ENCODE results near the gene ATG5. TPM values are rescaled to one million over a fixed set of nuclear protein-coding genes. Genes with fewer than 3 reads are reported as not detected.
A peak's percentile ranks its signal among the peaks of the same experiment; 100 is the strongest.
"Not testable (repeated sequence)": the region's sequence is repeated elsewhere in the genome, so short reads cannot be mapped to it uniquely, and the experiment has no call there.

ATG5 gene
- polyA plus RNA-seq, 3 donors = 15.0 to 31.4 (median 29.9) TPM

GRCh38 chr6:106259748-106260147, 65.8 kb downstream of the ATG5 start:
- H3K9me3 Mint-ChIP-seq; H3K27me3 ChIP-seq (ENCODE audit: control insufficient read depth in 2 of 2, insufficient read depth in 2 of 2, low read length in 2 of 2); H3K27ac ChIP-seq (ENCODE audit: low read depth in 1 of 2, low read length in 2 of 2); intact Hi-C loops (cut with micrococcal nuclease); H3K4me3 ChIP-seq (replicated peaks in 1 of 3; ENCODE audit: low read depth in 2 of 3, low read length in 3 of 3); DNase-seq; H3K4me1 Mint-ChIP-seq; H3K79me2 ChIP-seq (ENCODE audit: insufficient read depth, low read length); H2AFZ ChIP-seq (ENCODE audit: insufficient read depth, low read depth, low read length, poor library complexity, severe bottlenecking); H3K9ac ChIP-seq (ENCODE audit: insufficient read depth, low read length, poor library complexity, severe bottlenecking); H3K4me2 ChIP-seq (replicated peaks; ENCODE audit: extremely low read depth, low read length, poor library complexity, severe bottlenecking); H3K9me3 ChIP-seq (replicated peaks in 1 of 2; ENCODE audit: control insufficient read depth in 1 of 2, insufficient read depth in 1 of 2, low read length in 2 of 2); H3K4me1 ChIP-seq (ENCODE audit: control insufficient read depth in 1 of 2, insufficient read depth in 2 of 2, low read length in 2 of 2); H3K27me3 Mint-ChIP-seq (ENCODE audit: low read depth in 3 of 3); H3K4me3 Mint-ChIP-seq: not testable (repeated sequence)
- H3K36me3 Mint-ChIP-seq = peaks cover 20 to 28% of the 10 kb centered on the region in 2 donors
- H3K27ac Mint-ChIP-seq = peak overlapping the region in 1 of 7 donors; percentile 46
- H3K36me3 ChIP-seq (replicated peaks in 1 of 2; ENCODE audit: control insufficient read depth in 1 of 2, insufficient read depth in 2 of 2, low read length in 2 of 2) = peaks cover 6 to 21% of the 10 kb centered on the region in 2 donors
- peaks cover 41% of the 10 kb centered on the region for H4K20me1 ChIP-seq (ENCODE audit: insufficient read depth, low read length)
- no CpG with 5 or more reads among the region's 2 CpGs for WGBS (ENCODE audit: insufficient coverage)

- Mint-ChIP-seq H3K36me3 (peaks cover 18 to 27% of the 10 kb centered on the region in 2 donors), H3K4me1 (peaks cover 2% of the 10 kb centered on the region), H3K9me3 (peaks cover 0 to 3% (median 0%) of the 10 kb centered on the region in 7 donors), H3K27ac (no peak overlapping the region), H3K4me3 (no peak overlapping the region), H3K27me3 (ENCODE audit: low read depth in 3 of 3) (peaks cover 0 to 2% (median 0%) of the 10 kb centered on the region in 3 donors)
- no peak overlapping the region for H3K4me3 ChIP-seq (replicated peaks in 1 of 3; ENCODE audit: low read depth in 2 of 3, low read length in 3 of 3)
- peaks cover 48% of the 10 kb centered on the region for H4K20me1 ChIP-seq (ENCODE audit: insufficient read depth, low read length)
- no peak overlapping the region for H3K27ac ChIP-seq (ENCODE audit: low read depth in 1 of 2, low read length in 2 of 2)
- no peak for TF ChIP-seq CTCF (IDR thresholded peaks at IDR 0.05)
- peaks cover 4% of the 10 kb centered on the region for H3K79me2 ChIP-seq (ENCODE audit: insufficient read depth, low read length)
- H2AFZ ChIP-seq (ENCODE audit: insufficient read depth, low read depth, low read length, poor library complexity, severe bottlenecking) = no peak overlapping the region
- no peaks in the 10 kb centered on the region for H3K27me3 ChIP-seq (ENCODE audit: control insufficient read depth in 2 of 2, insufficient read depth in 2 of 2, low read length in 2 of 2)
- no peaks in the 10 kb centered on the region for H3K9me3 ChIP-seq (replicated peaks in 1 of 2; ENCODE audit: control insufficient read depth in 1 of 2, insufficient read depth in 1 of 2, low read length in 2 of 2)
- peaks cover 6 to 20% of the 10 kb centered on the region in 2 donors for H3K36me3 ChIP-seq (replicated peaks in 1 of 2; ENCODE audit: control insufficient read depth in 1 of 2, insufficient read depth in 2 of 2, low read length in 2 of 2)
- no peaks in the 10 kb centered on the region for H3K4me1 ChIP-seq (ENCODE audit: control insufficient read depth in 1 of 2, insufficient read depth in 2 of 2, low read length in 2 of 2)
- no peak overlapping the region for H3K9ac ChIP-seq (ENCODE audit: insufficient read depth, low read length, poor library complexity, severe bottlenecking)
- intact Hi-C loops (cut with micrococcal nuclease) = no loop called here
- no peak overlapping the region for H3K4me2 ChIP-seq (replicated peaks; ENCODE audit: extremely low read depth, low read length, poor library complexity, severe bottlenecking)
- DNase-seq = no peak
Observed at GRCh38 chr6:106258726-106259125, 66.8 kb downstream of the ATG5 start.

Data from CD14-positive monocyte (primary cell).